ENCODE measurements around the gene ZNF512B.

The ZNF512B gene

DNA sequence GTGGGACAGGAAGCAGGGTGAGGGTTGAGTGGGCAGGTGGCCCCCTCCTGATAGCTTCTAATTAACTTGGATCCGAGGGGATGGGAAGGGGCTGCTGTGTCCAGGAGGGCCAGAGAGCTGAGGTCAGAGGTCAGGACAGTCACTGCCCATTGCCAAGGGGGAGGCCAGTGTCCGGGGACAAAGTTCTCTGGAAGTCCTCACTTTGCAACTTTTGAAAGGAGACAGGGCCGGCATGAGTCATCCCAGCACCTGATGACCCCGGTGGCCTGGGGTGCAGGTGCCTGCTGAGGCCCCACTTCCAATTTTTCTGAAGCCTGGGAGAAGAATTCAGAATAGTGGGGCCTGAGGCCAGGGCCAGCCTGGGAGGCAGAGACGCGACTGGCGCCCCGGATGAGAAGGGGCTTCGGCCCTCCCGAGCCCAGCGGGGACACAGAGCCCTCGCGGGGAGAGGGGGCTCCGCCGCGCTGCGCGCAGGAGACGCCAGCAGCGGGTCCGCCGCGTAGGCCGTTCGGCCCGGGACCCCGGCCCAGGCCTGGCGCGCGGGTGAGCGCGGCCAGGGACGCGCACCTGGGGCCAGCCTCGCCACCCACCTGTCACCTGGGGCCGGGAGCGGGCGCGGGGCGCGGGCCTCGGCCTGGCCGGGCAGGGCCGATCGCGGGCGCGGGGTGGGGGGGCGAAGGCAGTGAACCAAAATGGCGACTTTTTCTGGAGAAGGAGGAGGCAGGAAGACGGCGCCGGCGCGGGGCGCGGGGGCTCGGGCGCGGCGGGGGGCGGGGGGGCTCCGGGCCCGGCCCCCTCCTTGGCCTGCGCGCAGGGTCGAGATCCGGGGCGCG, 586 bp downstream of the ZNF512B start:
- Histone ChIP-seq H3K9me3 (ENCODE audit: control insufficient read depth, low read length) (no peaks in the 10 kb centered on the region), H3K4me1 (ENCODE audit: control insufficient read depth, insufficient read depth, low read length, poor library complexity, severe bottlenecking) (peaks cover 4% of the 10 kb centered on the region), H3K36me3 (ENCODE audit: control insufficient read depth, insufficient read depth, low read length) (peaks cover 28% of the 10 kb centered on the region), H3K4me3 (ENCODE audit: extremely low read depth, insufficient read depth, low read length, poor library complexity, severe bottlenecking) (peak overlapping the region; percentile 45), H3K27ac (ENCODE audit: low read depth, low read length, severe bottlenecking) (no peak overlapping the region)
- WGBS, 2 experiments (ENCODE audit: insufficient coverage in 2 of 2): 3 to 4% methylated on average over 37 to 42 of the region's 70 CpGs

DNA sequence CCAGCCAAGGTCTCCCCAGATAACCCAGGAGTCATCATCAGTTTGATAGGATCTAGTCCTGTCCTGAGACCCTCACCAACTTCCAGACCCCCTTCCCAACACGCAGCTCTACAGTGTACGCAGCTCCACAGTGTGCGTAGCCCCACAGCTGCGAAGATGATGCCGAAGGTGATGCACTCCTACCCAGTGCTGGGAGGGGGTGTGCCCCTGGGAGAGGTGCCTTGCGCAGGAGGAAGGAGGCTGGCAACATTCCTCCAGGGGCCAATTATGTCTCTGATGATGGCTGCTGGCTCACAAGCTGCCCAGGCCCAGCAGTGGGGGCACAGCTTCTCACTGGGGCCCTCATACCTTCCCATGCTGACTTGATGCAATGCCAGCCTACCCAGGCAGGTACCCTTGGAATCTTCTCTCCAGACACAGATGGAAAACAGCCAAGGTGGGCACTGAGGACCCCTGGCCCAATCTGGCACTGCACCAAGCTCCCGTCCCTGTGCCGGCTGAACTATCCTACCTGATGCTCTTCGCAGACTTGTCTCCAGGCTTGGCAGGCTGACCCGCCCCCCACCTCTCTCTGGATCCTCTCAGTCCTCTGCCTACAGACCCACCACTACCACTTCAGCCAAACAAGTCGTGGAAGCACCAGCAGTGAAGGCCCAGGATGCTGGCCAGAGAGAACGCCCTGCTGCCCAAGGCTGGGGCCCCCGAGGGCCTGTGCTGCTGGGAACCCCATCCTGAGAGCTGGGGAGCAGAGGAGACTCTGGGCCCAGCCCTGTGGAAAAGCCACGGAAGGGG, 1.4 kb downstream of the ZNF512B start:
- no peaks in the 10 kb centered on the region for H3K9me3 ChIP-seq (ENCODE audit: control insufficient read depth, low read length)
- peak overlapping the region; percentile 45 for H3K4me3 ChIP-seq (ENCODE audit: extremely low read depth, insufficient read depth, low read length, poor library complexity, severe bottlenecking)
- no peak overlapping the region for H3K27ac ChIP-seq (ENCODE audit: low read depth, low read length, severe bottlenecking)
- H3K4me1 ChIP-seq (ENCODE audit: control insufficient read depth, insufficient read depth, low read length, poor library complexity, severe bottlenecking): peaks cover 4% of the 10 kb centered on the region
- peaks cover 37% of the 10 kb centered on the region for H3K36me3 ChIP-seq (ENCODE audit: control insufficient read depth, insufficient read depth, low read length)
- WGBS, 2 experiments (ENCODE audit: insufficient coverage in 2 of 2): 84 to 96% methylated on average over 12 to 13 of the region's 14 CpGs

- H3K9me3 ChIP-seq (ENCODE audit: control insufficient read depth, low read length): no peaks in the 10 kb centered on the region
- H3K27ac ChIP-seq (ENCODE audit: low read depth, low read length, severe bottlenecking): no peak overlapping the region
- peaks cover 4% of the 10 kb centered on the region for H3K4me1 ChIP-seq (ENCODE audit: control insufficient read depth, insufficient read depth, low read length, poor library complexity, severe bottlenecking)
- WGBS, 2 experiments (ENCODE audit: insufficient coverage in 2 of 2): 92 to 94% methylated on average over 25 to 26 of the region's 28 CpGs
- peaks cover 43% of the 10 kb centered on the region for H3K36me3 ChIP-seq (ENCODE audit: control insufficient read depth, insufficient read depth, low read length)
- H3K4me3 ChIP-seq (ENCODE audit: extremely low read depth, insufficient read depth, low read length, poor library complexity, severe bottlenecking): no peak overlapping the region
Observed at GRCh38 chr20:63967330-63968135, 2.2 kb downstream of the ZNF512B start.

DNA sequence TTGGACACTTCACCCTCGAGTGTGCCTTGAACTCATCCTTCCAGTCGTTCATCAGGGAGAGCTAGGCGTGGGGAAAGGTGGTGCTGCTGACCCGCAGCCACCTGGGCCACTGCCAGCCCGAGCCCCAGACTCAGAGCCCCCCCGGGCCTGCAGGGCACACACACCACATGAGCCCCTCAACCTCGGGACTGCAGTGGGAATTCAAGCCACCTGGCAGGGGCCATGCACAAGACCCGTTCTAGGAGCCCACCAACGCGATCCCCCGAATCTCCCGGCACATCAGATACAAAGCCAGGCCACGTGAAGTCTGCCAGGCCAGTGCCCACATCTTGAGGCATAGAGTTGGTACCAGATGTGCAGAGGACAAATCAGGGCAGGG, 2.8 kb downstream of the ZNF512B start:
- Histone ChIP-seq H3K4me1 (ENCODE audit: control insufficient read depth, insufficient read depth, low read length, poor library complexity, severe bottlenecking) (peaks cover 4% of the 10 kb centered on the region), H3K9me3 (ENCODE audit: control insufficient read depth, low read length) (no peaks in the 10 kb centered on the region), H3K36me3 (ENCODE audit: control insufficient read depth, insufficient read depth, low read length) (peaks cover 49% of the 10 kb centered on the region), H3K4me3 (ENCODE audit: extremely low read depth, insufficient read depth, low read length, poor library complexity, severe bottlenecking) (no peak overlapping the region), H3K27ac (ENCODE audit: low read depth, low read length, severe bottlenecking) (no peak overlapping the region)
- WGBS, 2 experiments (ENCODE audit: insufficient coverage in 2 of 2): 94% methylated on average over 7 to 12 of the region's 13 CpGs

- peaks cover 4% of the 10 kb centered on the region for H3K4me1 ChIP-seq (ENCODE audit: control insufficient read depth, insufficient read depth, low read length, poor library complexity, severe bottlenecking)
- no peak overlapping the region for H3K27ac ChIP-seq (ENCODE audit: low read depth, low read length, severe bottlenecking)
- peaks cover 53% of the 10 kb centered on the region for H3K36me3 ChIP-seq (ENCODE audit: control insufficient read depth, insufficient read depth, low read length)
- H3K9me3 ChIP-seq (ENCODE audit: control insufficient read depth, low read length): no peaks in the 10 kb centered on the region
- 93 to 98% methylated on average over 21 to 22 of the region's 27 CpGs for WGBS, 2 experiments (ENCODE audit: insufficient coverage in 2 of 2)
- H3K4me3 ChIP-seq (ENCODE audit: extremely low read depth, insufficient read depth, low read length, poor library complexity, severe bottlenecking): no peak overlapping the region
Observed at GRCh38 chr20:63966172-63966943, 3.4 kb downstream of the ZNF512B start.

DNA sequence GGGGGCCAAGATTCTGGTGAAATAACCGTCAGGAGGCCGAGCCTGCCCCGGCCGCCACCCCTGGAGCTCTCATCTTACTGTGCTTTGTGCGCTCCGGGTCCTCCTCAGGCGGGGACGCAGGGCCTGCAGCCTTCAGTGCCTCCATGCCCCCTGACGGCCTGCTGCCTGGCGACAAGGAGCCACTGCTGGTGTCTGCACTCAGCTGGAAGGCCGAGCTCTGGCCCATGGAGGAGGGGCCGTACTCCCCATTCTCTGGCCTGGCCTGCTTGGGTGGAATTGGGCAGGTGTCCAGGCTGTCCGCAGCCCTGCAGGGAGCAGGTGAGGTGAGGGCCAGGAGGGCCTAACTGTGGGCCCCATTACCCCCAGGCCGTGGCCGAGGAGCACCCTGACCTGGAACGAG, 5.3 kb downstream of the ZNF512B start:
- Histone ChIP-seq H3K4me3 (ENCODE audit: extremely low read depth, insufficient read depth, low read length, poor library complexity, severe bottlenecking) (no peak overlapping the region), H3K36me3 (ENCODE audit: control insufficient read depth, insufficient read depth, low read length) (peaks cover 59% of the 10 kb centered on the region), H3K4me1 (ENCODE audit: control insufficient read depth, insufficient read depth, low read length, poor library complexity, severe bottlenecking) (peaks cover 4% of the 10 kb centered on the region), H3K27ac (ENCODE audit: low read depth, low read length, severe bottlenecking) (no peak overlapping the region), H3K9me3 (ENCODE audit: control insufficient read depth, low read length) (no peaks in the 10 kb centered on the region)
- WGBS, 2 experiments (ENCODE audit: insufficient coverage in 2 of 2): 96 to 97% methylated on average over 10 to 13 of the region's 16 CpGs

DNA sequence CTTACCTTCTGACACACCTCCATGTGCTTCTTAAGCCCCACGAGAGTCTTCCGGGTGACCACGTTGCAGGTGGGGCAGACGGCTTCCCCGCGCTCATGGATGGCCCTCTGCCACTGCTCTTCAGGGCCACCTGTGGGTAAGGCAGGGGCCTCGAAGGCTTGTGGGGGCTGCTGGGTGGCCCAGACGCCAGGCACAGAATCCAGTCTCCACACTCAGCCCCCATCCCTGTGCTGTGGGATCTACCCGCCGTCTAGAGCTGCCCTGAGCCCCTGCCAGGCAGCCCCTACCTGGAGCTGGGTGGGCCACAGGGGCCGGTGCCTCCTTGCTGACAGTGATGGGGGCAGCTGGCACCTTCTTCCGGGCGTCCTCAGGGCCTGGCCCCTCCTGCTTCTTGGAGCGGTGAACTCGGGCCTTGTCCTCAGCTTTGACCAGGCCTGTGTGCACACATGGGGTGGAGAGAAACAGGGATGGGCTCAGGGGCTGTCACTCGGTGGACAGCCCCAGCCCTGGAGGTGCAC, 5.9 kb downstream of the ZNF512B start:
- H3K4me1 ChIP-seq (ENCODE audit: control insufficient read depth, insufficient read depth, low read length, poor library complexity, severe bottlenecking): peaks cover 2% of the 10 kb centered on the region
- H3K9me3 ChIP-seq (ENCODE audit: control insufficient read depth, low read length): no peaks in the 10 kb centered on the region
- no peak overlapping the region for H3K27ac ChIP-seq (ENCODE audit: low read depth, low read length, severe bottlenecking)
- 93 to 94% methylated on average over 12 to 14 of the region's 16 CpGs for WGBS, 2 experiments (ENCODE audit: insufficient coverage in 2 of 2)
- H3K36me3 ChIP-seq (ENCODE audit: control insufficient read depth, insufficient read depth, low read length): peaks cover 62% of the 10 kb centered on the region
- H3K4me3 ChIP-seq (ENCODE audit: extremely low read depth, insufficient read depth, low read length, poor library complexity, severe bottlenecking): no peak overlapping the region

GRCh38 chr20:63963348-63963741, 6.4 kb downstream of the ZNF512B start:
- Histone ChIP-seq H3K4me3 (ENCODE audit: extremely low read depth, insufficient read depth, low read length, poor library complexity, severe bottlenecking) (no peak overlapping the region), H3K4me1 (ENCODE audit: control insufficient read depth, insufficient read depth, low read length, poor library complexity, severe bottlenecking) (no peaks in the 10 kb centered on the region), H3K36me3 (ENCODE audit: control insufficient read depth, insufficient read depth, low read length) (peaks cover 63% of the 10 kb centered on the region), H3K27ac (ENCODE audit: low read depth, low read length, severe bottlenecking) (no peak overlapping the region), H3K9me3 (ENCODE audit: control insufficient read depth, low read length) (no peaks in the 10 kb centered on the region)
- 93 to 99% methylated on average over 13 to 27 of the region's 27 CpGs for WGBS, 2 experiments (ENCODE audit: insufficient coverage in 2 of 2)

DNA sequence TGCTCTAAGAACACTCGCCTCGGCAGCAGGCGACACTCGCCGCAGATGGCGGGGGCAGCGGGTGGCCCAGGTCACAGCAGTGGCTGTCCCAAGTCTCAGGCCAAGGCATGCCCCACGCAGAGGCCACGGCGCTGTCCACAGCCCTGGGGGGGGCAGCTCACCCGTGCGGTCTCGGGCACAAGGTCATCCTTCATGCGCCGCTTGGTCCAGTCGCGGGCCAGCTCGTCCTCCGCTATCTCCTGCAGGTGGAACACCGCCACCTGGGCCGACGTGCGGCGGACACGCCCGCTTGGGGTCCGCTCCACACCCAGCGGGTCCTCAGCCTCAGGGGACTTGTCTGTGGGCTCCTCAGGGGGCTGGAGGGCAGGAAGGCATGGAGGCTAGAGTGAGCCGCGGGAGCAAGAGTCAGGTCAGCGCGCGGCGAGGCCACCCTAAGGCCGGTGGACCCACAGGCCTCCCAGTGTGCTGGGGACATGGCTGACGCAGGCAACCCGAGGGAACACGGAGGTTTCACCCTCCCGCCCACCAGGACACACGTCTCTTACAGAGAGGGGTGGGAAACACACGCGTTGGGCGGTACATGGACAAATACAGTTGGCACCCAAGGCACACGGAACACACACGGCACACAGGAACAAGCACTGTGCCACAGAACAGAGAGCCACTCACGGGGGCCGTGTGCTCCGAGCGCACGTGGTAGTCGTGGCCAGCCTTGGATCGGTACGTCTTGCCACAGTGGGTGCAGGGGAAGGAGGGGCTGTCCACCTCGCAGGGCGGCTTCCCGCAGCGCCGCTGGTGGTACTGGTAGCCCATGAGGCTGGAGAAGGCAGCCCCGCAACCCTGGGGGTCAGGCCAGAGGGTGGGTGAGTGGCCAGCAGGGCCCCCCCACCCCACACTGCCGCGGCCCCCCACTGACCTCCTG, 7.0 kb downstream of the ZNF512B start:
- Histone ChIP-seq H3K9me3 (ENCODE audit: control insufficient read depth, low read length) (no peaks in the 10 kb centered on the region), H3K36me3 (ENCODE audit: control insufficient read depth, insufficient read depth, low read length) (peaks cover 57% of the 10 kb centered on the region), H3K4me3 (ENCODE audit: extremely low read depth, insufficient read depth, low read length, poor library complexity, severe bottlenecking) (no peak overlapping the region), H3K27ac (ENCODE audit: low read depth, low read length, severe bottlenecking) (no peak overlapping the region), H3K4me1 (ENCODE audit: control insufficient read depth, insufficient read depth, low read length, poor library complexity, severe bottlenecking) (peaks cover 2% of the 10 kb centered on the region)
- 97% methylated on average over 53 to 58 of the region's 61 CpGs for WGBS, 2 experiments (ENCODE audit: insufficient coverage in 2 of 2)

Measured in mesodermal cell (in vitro differentiated cells).